ENCODE measurements around the gene ZMYND11.

DNA sequence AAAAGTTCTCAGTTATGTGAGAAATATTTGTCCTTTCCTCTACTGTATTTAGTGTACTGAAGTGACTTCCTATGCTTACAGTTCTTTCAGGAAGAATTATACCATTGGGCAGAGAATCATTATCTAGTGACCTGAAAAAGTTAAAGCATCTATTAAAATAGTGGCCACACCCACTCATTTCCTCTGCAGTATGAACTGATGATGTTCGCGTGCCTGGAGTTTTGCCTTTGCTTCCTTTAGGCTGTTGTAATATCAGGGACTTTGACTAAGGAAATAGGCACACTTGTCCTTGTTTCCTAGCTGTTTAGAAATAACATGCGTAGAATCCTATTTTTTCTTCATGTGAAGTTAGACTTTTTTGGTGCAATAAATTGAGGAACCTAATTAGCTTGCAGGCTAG is 100.7 kb downstream of the ZMYND11 start:
- no peak for TF ChIP-seq CTCF (conservative IDR thresholded peaks at IDR 0.05; ENCODE audit: low read length)
- TF ChIP-seq EZH2phosphoT487 (IDR thresholded peaks at IDR 0.05; ENCODE audit: borderline replicate concordance), result no peak

All from Loucy (cell line).